Chondrocyte (in vitro differentiated cells): Measurements from ENCODE around the gene ABHD6. TPM values are rescaled to one million over a fixed set of nuclear protein-coding genes. Genes with fewer than 3 reads are reported as not detected.
A peak's percentile ranks its signal among the peaks of the same experiment; 100 is the strongest.
"Not testable (repeated sequence)": the region's sequence is repeated elsewhere in the genome, so short reads cannot be mapped to it uniquely, and the experiment has no call there.

Experiments
- DNase-seq: peaks from one replicate; pipeline ENCODE4 v3.0.0; 2021; ENCODE audit warnings: mixed read lengths, low spot score
- H3K27ac Mint-ChIP-seq: one replicate; pipeline ENCODE4 v1.8.0; 2021; ENCODE audit warnings: mild to moderate bottlenecking, moderate library complexity, mixed read lengths; ENCODE audit not compliant: unreplicated experiment
- H3K27me3 Mint-ChIP-seq: 2 replicates; pipeline ENCODE4 v1.8.0; 2021; ENCODE audit warnings: low read depth, mixed read lengths
- H3K36me3 Mint-ChIP-seq: 2 replicates; pipeline ENCODE4 v1.8.0; 2021; ENCODE audit warnings: low read depth, mixed read lengths
- H3K4me1 Mint-ChIP-seq: 2 replicates; pipeline ENCODE4 v1.8.0; 2021; ENCODE audit warnings: low read depth, mild to moderate bottlenecking, mixed read lengths
- H3K4me3 Mint-ChIP-seq: one replicate; pipeline ENCODE4 v1.8.0; 2021; ENCODE audit warnings: mild to moderate bottlenecking, moderate library complexity, mixed read lengths; ENCODE audit not compliant: unreplicated experiment
- H3K9me3 Mint-ChIP-seq: 2 replicates; pipeline ENCODE4 v1.8.0; 2021; ENCODE audit warnings: low read depth, mixed read lengths
- CTCF ChIP-seq: fragments of 200-600 bp; sonication (generic); IDR thresholded peaks from 2 replicates; pipeline ENCODE4 v1.5.0; 2021; ENCODE audit warnings: antibody characterized with exemption, mild to moderate bottlenecking, moderate library complexity
- total RNA-seq: library from RNA; stranded (reverse); gene quantifications from 3 replicates; pipeline ENCODE4 v1.2.1, GENCODE V29; 2021

Gene ABHD6
- total RNA-seq, 1 donor from 2014 or later, result 7.4 TPM

- H3K4me1 Mint-ChIP-seq, result no peaks in the 10 kb centered on the region
- no peak for TF ChIP-seq CTCF
- H3K9me3 Mint-ChIP-seq, result no peaks in the 10 kb centered on the region
- peaks cover 4% of the 10 kb centered on the region for H3K36me3 Mint-ChIP-seq
- H3K27me3 Mint-ChIP-seq, result no peaks in the 10 kb centered on the region
- no peak for DNase-seq
- no peak overlapping the region for H3K4me3 Mint-ChIP-seq
- H3K27ac Mint-ChIP-seq, result no peak overlapping the region
Measured at GRCh38 chr3:58285334-58285733, 47.7 kb downstream of the ABHD6 start.

DNA sequence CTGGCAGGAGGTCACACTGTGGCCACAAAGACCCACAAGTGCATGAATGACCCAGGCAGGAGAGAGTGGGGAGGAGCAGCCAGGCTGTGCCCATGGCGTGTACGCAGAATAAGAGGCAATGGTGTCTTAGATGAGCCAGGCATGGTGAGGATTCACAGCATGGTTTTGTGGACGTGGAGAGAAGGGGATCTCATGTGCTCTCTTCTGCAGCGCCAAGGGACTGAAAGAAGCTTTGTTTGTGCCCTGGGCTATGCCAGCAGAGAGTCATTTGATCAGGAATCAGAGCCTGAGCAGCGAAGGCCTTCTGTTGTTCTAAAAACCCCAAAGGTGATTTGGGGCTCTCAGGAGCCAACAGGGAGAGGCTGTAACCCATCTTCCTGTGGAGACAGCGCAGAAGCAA lies 49.8 kb downstream of the ABHD6 start:
- no peak for TF ChIP-seq CTCF
- H3K27ac Mint-ChIP-seq, result no peak overlapping the region
- H3K36me3 Mint-ChIP-seq, result peaks cover 4% of the 10 kb centered on the region
- H3K9me3 Mint-ChIP-seq, result no peaks in the 10 kb centered on the region
- H3K4me3 Mint-ChIP-seq, result no peak overlapping the region
- no peak for DNase-seq
- H3K27me3 Mint-ChIP-seq, result no peaks in the 10 kb centered on the region
- no peaks in the 10 kb centered on the region for H3K4me1 Mint-ChIP-seq

DNA sequence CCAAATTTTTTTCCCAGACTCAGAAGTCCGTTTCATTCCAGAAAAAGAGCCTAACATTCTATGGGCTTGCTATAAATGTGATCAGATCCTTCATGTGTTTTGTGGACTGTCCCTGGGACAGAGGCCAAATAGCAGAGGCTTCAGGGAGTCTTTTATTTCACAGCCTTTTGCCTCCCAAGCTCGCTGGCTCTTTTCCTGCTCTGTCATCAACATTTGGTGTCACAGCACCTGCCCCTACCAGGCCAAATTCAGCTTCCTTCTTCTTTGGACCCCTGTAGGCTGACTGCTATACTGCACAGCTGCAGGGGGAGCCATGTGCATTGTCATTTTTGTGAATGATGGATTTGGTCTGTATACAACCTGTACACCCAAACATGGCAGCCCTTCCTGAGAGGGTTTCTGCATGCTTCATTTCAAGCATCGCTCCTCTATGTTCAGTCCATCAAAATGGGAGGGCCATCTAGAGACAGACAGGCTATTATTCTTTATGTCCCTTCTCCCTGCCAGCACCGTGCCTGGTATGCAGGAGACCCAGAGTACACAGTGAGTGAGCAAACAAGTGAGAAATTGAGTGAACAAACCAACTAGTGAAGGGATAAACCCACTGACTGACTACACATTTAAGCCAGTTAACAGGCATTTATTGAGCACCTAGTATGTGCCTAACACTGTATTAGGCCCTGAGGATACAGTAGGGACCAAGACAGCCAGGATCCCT lies 50.6 kb downstream of the ABHD6 start:
- H3K27me3 Mint-ChIP-seq, result no peaks in the 10 kb centered on the region
- peak; percentile 26 for TF ChIP-seq CTCF
- peaks cover 4% of the 10 kb centered on the region for H3K36me3 Mint-ChIP-seq
- H3K9me3 Mint-ChIP-seq, result no peaks in the 10 kb centered on the region
- no peak overlapping the region for H3K27ac Mint-ChIP-seq
- no peak for DNase-seq
- no peaks in the 10 kb centered on the region for H3K4me1 Mint-ChIP-seq
- H3K4me3 Mint-ChIP-seq, result no peak overlapping the region

DNA sequence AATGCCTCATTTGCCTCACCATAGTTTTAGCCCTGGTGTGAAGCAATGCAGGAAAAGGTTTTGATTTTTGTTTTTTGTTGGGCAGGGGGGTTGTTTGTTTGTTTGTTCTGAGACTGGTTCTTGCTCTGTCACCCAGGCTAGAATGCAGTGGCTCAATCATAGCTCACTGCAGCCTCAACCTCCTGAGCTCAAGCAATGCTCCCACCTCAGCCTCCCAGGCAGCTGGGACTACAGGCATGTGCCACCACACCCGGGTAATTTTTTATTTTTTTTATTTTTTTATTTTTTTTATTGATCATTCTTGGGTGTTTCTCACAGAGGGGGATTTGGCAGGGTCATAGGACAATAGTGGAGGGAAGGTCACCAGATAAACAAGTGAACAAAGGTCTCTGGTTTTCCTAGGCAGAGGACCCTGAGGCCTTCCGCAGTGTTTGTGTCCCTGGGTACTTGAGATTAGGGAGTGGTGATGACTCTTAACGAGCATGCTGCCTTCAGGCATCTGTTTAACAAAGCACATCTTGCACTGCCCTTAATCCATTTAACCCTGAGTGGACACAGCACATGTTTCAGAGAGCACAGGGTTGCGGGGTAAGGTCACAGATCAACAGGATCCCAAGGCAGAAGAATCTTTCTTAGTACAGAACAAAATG lies 51.5 kb downstream of the ABHD6 start:
- H3K4me1 Mint-ChIP-seq, H3K27me3 Mint-ChIP-seq, H3K27ac Mint-ChIP-seq, H3K36me3 Mint-ChIP-seq, DNase-seq, H3K4me3 Mint-ChIP-seq, H3K9me3 Mint-ChIP-seq: not testable (repeated sequence)

GRCh38 chr3:58290446-58290845 lies 52.9 kb downstream of the ABHD6 start:
- not testable (repeated sequence) for DNase-seq, H3K36me3 Mint-ChIP-seq, H3K27ac Mint-ChIP-seq, H3K4me1 Mint-ChIP-seq, H3K9me3 Mint-ChIP-seq, H3K4me3 Mint-ChIP-seq, H3K27me3 Mint-ChIP-seq

DNA sequence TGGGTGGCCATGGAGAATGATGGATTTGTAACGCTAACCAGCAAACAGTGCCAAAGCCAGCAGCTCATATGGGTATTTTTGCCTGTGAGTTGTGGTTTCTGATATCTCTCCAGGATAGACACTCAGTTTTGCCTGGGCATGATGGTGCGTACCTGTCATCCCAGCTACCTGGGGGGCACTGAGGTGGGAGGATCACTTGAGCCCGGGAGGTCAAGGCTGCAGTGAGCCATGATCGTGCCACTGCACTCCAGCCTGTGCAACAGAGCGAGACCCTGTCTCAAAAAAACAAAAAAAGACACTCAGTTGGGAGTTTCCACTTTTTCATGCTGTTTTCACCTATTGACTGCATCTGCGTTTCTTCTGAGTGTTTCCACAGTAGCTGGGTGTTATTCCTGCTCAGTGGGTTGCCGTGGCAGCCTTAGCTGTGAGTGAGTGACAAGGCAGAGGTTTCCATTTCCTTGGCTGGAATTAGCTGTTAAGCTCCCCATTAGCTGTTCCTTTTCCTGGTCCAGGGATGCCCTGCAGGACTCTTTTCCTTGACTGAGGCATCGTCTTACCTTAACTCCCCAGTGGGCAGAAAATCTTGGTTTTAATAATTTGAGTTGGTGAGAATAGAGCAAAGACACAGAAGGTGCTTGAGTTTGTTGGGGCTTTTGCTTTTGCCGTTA lies 54.2 kb downstream of the ABHD6 start:
- peak overlapping the region; percentile 42 for H3K27ac Mint-ChIP-seq
- peaks cover 3% of the 10 kb centered on the region for H3K36me3 Mint-ChIP-seq
- H3K9me3 Mint-ChIP-seq, result peaks cover 4% of the 10 kb centered on the region
- no peaks in the 10 kb centered on the region for H3K4me1 Mint-ChIP-seq
- H3K4me3 Mint-ChIP-seq, result no peak overlapping the region
- DNase-seq, result no peak
- H3K27me3 Mint-ChIP-seq, result no peaks in the 10 kb centered on the region
- TF ChIP-seq CTCF, result no peak
